ENCODE data around the gene GRB14. TPM values are rescaled to one million over a fixed set of nuclear protein-coding genes. Genes with fewer than 3 reads are reported as not detected.

The GRB14 gene
- total RNA-seq, 1 experiment from 2014 or later, result 6.3 TPM

DNA sequence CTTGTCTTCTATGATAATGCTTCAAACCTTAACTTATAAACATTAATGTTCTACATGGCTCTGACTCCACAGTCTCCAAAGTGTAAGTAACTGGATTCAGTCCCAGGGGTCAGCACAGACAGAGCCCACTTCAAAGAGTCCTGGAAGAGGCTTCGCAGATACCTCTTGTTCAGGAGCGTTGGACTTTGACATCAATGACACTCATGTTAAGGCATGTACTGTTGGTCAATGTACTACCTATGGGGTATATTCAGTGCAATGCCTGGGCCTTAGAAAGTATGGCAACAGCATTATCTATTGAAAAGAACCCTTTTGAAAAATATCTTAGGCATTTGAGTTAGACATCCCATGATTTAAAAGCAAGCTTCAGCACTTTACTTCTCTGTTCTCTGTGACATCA lies 143.1 kb downstream of the GRB14 start:
- Histone ChIP-seq H3K36me3 (ENCODE audit: control insufficient read depth in 1 of 2, insufficient read depth in 2 of 2, low read length in 2 of 2) (no peaks in the 10 kb centered on the region), H3K9me2 (ENCODE audit: insufficient read depth) (no peaks in the 10 kb centered on the region), H2AFZ (ENCODE audit: low read depth, low read length, poor library complexity, severe bottlenecking) (no peak overlapping the region), H3K9me3 (ENCODE audit: control insufficient read depth in 1 of 2, insufficient read depth in 1 of 2, low read depth in 1 of 2, low read length in 2 of 2) (no peaks in the 10 kb centered on the region), H4K20me1 (ENCODE audit: insufficient read depth) (no peaks in the 10 kb centered on the region), H3K4me2 (ENCODE audit: low read length) (no peak overlapping the region), H3K4me3 (replicated peaks in 1 of 2; ENCODE audit: low read depth in 1 of 2, low read length in 2 of 2) (no peak overlapping the region), H3K27me3 (ENCODE audit: insufficient read depth, low read length) (peaks cover 31% of the 10 kb centered on the region), H3K27ac (ENCODE audit: low read depth, low read length) (no peak overlapping the region), H3K4me1 (ENCODE audit: control insufficient read depth in 1 of 2, insufficient read depth in 2 of 2, low read length in 2 of 2) (no peaks in the 10 kb centered on the region), H3K79me2 (ENCODE audit: insufficient read depth, low read length) (no peaks in the 10 kb centered on the region), H3K9ac (ENCODE audit: low read length) (no peak overlapping the region)
- RAD21 ChIA-PET (ENCODE audit: low non-redundant PET in 1 of 2, low total read pairs in 2 of 2, uncharacterized antibody in 2 of 2, unreplicated experiment in 2 of 2), result no interaction called here
- DNase-seq (ENCODE audit: low read depth, low spot score) (no peak), ATAC-seq (no peak)
- POLR2A ChIA-PET, result no interaction called here
- TF ChIP-seq CEBPB (IDR thresholded peaks at IDR 0.05; ENCODE audit: low read depth), result no peak
- TF ChIP-seq POLR2AphosphoS5 (IDR thresholded peaks at IDR 0.05; ENCODE audit: low read depth, low read length), result no peak
- TF ChIP-seq YY1 (IDR thresholded peaks at IDR 0.05; ENCODE audit: extremely low read depth, insufficient replicate concordance, low read depth, low read length), result no peak
- TF ChIP-seq, protein P1, sequence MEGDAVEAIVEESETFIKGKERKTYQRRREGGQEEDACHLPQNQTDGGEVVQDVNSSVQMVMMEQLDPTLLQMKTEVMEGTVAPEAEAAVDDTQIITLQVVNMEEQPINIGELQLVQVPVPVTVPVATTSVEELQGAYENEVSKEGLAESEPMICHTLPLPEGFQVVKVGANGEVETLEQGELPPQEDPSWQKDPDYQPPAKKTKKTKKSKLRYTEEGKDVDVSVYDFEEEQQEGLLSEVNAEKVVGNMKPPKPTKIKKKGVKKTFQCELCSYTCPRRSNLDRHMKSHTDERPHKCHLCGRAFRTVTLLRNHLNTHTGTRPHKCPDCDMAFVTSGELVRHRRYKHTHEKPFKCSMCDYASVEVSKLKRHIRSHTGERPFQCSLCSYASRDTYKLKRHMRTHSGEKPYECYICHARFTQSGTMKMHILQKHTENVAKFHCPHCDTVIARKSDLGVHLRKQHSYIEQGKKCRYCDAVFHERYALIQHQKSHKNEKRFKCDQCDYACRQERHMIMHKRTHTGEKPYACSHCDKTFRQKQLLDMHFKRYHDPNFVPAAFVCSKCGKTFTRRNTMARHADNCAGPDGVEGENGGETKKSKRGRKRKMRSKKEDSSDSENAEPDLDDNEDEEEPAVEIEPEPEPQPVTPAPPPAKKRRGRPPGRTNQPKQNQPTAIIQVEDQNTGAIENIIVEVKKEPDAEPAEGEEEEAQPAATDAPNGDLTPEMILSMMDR (IDR thresholded peaks at IDR 0.05 in 2 of 3, conservative IDR thresholded peaks at IDR 0.05 in 1 of 3; ENCODE audit: borderline replicate concordance in 1 of 3, insufficient read depth in 1 of 3, low read depth in 2 of 3, low read length in 2 of 3), result no peak
- no peak for TF ChIP-seq EZH2phosphoT487 (IDR thresholded peaks at IDR 0.05; ENCODE audit: borderline replicate concordance)
- no peak for TF ChIP-seq POLR2A (IDR thresholded peaks at IDR 0.05; ENCODE audit: borderline replicate concordance, extremely low read depth, insufficient read depth, insufficient read length)
- no peak for TF ChIP-seq CBX3 (IDR thresholded peaks at IDR 0.05; ENCODE audit: low read depth)
- TF ChIP-seq RAD21 (IDR thresholded peaks at IDR 0.05; ENCODE audit: low read depth), result no peak
- no peak for TF ChIP-seq FOSL1 (IDR thresholded peaks at IDR 0.05; ENCODE audit: low read depth)
- TF ChIP-seq, protein P2, sequence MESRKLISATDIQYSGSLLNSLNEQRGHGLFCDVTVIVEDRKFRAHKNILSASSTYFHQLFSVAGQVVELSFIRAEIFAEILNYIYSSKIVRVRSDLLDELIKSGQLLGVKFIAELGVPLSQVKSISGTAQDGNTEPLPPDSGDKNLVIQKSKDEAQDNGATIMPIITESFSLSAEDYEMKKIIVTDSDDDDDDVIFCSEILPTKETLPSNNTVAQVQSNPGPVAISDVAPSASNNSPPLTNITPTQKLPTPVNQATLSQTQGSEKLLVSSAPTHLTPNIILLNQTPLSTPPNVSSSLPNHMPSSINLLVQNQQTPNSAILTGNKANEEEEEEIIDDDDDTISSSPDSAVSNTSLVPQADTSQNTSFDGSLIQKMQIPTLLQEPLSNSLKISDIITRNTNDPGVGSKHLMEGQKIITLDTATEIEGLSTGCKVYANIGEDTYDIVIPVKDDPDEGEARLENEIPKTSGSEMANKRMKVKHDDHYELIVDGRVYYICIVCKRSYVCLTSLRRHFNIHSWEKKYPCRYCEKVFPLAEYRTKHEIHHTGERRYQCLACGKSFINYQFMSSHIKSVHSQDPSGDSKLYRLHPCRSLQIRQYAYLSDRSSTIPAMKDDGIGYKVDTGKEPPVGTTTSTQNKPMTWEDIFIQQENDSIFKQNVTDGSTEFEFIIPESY (IDR thresholded peaks at IDR 0.05; ENCODE audit: extremely low read depth, insufficient replicate concordance, low read length), result no peak
- no peak for TF ChIP-seq SIN3A (IDR thresholded peaks at IDR 0.05; ENCODE audit: low read depth)
- no peak for TF ChIP-seq ZNF274 (IDR thresholded peaks at IDR 0.05; ENCODE audit: low read depth, low read length)
- BruUV-seq (replicated peaks), result no TSS peak
- intact Hi-C loops (cut with micrococcal nuclease), result loop anchor here (2.0 to 10.0 kb wide), 3 partner anchors 1133 to 1321 kb away; no protein-coding TSS in a partner anchor
- CTCF ChIA-PET, result interaction anchor here (1.3 to 3.3 kb wide), 4 partner anchors 1132 to 1309 kb away, joined by 5 to 29 read pairs (median 10); no protein-coding TSS in a partner anchor

Data from HCT116 (cell line).